Calu3 (cell line): ENCODE results near the gene PARVG. TPM values are rescaled to one million over a fixed set of nuclear protein-coding genes. Genes with fewer than 3 reads are reported as not detected.

Source experiments
- BruUV-seq: library from RNA; stranded (reverse); fragments of 400-500 nt; replicated peaks from 2 replicates; lab custom pipeline; 2021; lab: Mats Ljungman, UMichigan
- CTCF ChIA-PET: fragments of 300-600 bp; sonication (Branson Sonifier 250); formaldehyde crosslinking; loops from one replicate; lab custom pipeline; 2022; ENCODE audit warnings: antibody characterized with exemption; lab: Charles Lee
- DNase-seq: peaks from one replicate; pipeline ENCODE4 v3.0.0; 2022
- H3K27ac Mint-ChIP-seq: one replicate; pipeline ENCODE4 v1.8.0; 2022; ENCODE audit warnings: mixed read lengths; ENCODE audit not compliant: unreplicated experiment
- H3K27me3 Mint-ChIP-seq: one replicate; pipeline ENCODE4 v1.8.0; 2022; ENCODE audit warnings: mixed read lengths; ENCODE audit not compliant: unreplicated experiment
- H3K36me3 Mint-ChIP-seq: one replicate; pipeline ENCODE4 v1.8.0; 2022; ENCODE audit warnings: mild to moderate bottlenecking, moderate library complexity, mixed read lengths; ENCODE audit not compliant: insufficient read depth, unreplicated experiment
- H3K4me1 Mint-ChIP-seq: one replicate; pipeline ENCODE4 v1.8.0; 2022; ENCODE audit warnings: mild to moderate bottlenecking, low read depth, mixed read lengths; ENCODE audit not compliant: unreplicated experiment
- H3K4me3 Mint-ChIP-seq: one replicate; pipeline ENCODE4 v1.8.0; 2022; ENCODE audit warnings: mild to moderate bottlenecking, low read depth, moderate library complexity, mixed read lengths; ENCODE audit not compliant: unreplicated experiment
- H3K9me3 Mint-ChIP-seq: one replicate; pipeline ENCODE4 v1.8.0; 2022; ENCODE audit warnings: low read depth, mixed read lengths; ENCODE audit not compliant: unreplicated experiment
- CTCF ChIP-seq: fragments of 200-600 bp; IDR thresholded peaks from one replicate; pipeline ENCODE4 v1.8.0; 2022; ENCODE audit warnings: antibody characterized with exemption; ENCODE audit not compliant: unreplicated experiment
- intact Hi-C: fragments of 100-400 bp; cut with micrococcal nuclease; formaldehyde crosslinking; loops from one replicate; pipeline ENCODE4 v1.10.0; 2022; ENCODE audit not compliant: unreplicated experiment
- total RNA-seq: library from RNA; stranded (reverse); gene quantifications from 2 replicates; pipeline ENCODE4 v1.2.3, GENCODE V29; 2022

Gene PARVG
- total RNA-seq, 1 experiment from 2014 or later: not detected

DNA sequence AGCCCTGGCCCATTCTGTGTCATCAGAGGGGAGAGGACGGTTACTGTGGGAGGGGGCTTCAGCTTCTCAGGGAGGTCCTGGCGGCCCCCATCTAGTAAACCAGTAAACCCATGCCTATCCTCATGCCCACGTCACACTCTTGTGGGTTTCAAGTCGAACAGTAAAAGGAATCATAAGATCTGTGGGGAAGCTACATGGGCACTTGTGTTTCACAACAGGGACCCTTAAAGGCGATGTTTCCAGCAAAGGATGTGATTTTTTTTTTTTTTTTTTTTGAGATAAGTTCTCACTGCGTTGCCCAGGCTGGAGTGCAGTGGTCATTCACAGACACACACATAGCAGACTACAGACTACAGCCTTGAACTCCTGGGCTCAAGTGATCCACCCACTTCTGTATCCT, 9.2 kb upstream of the PARVG start:
- no TSS peak for BruUV-seq
- no peak for DNase-seq
- Mint-ChIP-seq H3K36me3 (no peaks in the 10 kb centered on the region), H3K4me1 (no peaks in the 10 kb centered on the region), H3K27me3 (peaks cover 9% of the 10 kb centered on the region), H3K27ac (no peak overlapping the region), H3K9me3 (no peaks in the 10 kb centered on the region), H3K4me3 (no peak overlapping the region)
- intact Hi-C loops: no loop called here
- TF ChIP-seq CTCF: no peak
- CTCF ChIA-PET: no interaction called here

DNA sequence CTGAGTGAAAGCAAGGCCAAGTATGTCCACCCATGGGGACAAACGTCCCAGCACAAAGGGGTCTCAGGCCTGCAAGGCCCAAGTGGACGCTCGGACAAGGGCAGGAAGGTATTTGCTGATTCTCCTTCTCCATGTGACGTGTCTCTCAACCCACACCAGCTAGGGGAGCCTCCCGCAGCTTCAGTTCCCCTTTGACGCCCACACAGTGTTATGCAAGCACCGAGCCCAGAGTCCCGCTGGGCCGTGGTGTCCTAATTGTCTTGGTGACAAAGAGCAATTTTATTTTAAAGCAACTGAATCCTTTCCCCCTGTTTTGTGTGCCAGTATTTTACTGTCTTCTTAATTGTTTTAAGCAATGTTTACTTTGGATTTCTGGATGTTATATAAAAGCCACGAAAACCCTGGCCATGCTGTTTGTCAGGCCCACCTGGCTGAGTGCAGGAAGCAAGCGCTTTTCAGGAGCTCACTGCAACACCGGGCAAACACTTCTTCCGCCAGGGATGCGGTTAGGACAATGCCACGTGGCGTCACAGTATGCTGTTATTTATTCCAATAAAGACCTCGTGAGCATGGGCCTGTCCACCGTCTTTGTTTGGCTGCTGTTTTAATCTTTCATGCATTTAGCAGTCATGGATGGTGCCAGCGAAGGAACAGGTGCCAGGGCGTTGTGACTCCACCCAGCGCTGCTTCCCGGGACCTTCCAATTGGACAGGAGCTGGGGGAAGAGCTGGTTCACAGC, 8.2 kb upstream of the PARVG start:
- CTCF ChIA-PET: no interaction called here
- Mint-ChIP-seq H3K9me3 (no peaks in the 10 kb centered on the region), H3K36me3 (no peaks in the 10 kb centered on the region), H3K4me1 (no peaks in the 10 kb centered on the region), H3K4me3 (no peak overlapping the region), H3K27me3 (peaks cover 19% of the 10 kb centered on the region), H3K27ac (no peak overlapping the region)
- TF ChIP-seq CTCF: no peak
- BruUV-seq: no TSS peak
- DNase-seq: no peak
- intact Hi-C loops: no loop called here

DNA sequence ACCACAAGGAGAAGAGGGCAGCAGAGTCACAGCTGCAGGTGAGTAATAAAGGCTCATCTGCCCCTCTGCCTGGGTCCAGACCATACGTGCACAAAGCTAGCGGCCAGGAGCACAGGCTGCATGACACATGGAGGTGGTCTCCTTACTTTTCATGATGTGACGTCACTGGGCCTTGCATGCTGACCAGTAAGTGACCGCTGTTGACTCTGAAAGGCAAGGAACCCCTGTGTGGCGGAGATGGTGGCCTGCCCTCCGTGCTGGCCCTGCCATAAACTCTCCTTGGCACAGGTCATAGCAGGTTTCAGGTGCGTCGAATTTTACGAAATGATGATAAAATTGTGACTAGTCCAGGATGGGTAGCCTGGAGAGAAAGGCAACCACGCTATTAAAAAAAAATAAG, 7.6 kb upstream of the PARVG start:
- Mint-ChIP-seq H3K36me3 (no peaks in the 10 kb centered on the region), H3K4me3 (no peak overlapping the region), H3K27me3 (peaks cover 25% of the 10 kb centered on the region), H3K4me1 (no peaks in the 10 kb centered on the region), H3K9me3 (no peaks in the 10 kb centered on the region), H3K27ac (no peak overlapping the region)
- intact Hi-C loops: no loop called here
- DNase-seq: no peak
- no peak for TF ChIP-seq CTCF
- no TSS peak for BruUV-seq
- CTCF ChIA-PET: no interaction called here

- Mint-ChIP-seq H3K4me1 (no peaks in the 10 kb centered on the region), H3K36me3 (no peaks in the 10 kb centered on the region), H3K27ac (no peak overlapping the region), H3K9me3 (no peaks in the 10 kb centered on the region), H3K4me3 (no peak overlapping the region), H3K27me3 (peaks cover 51% of the 10 kb centered on the region)
- DNase-seq: no peak
- TF ChIP-seq CTCF: no peak
- no TSS peak for BruUV-seq
- CTCF ChIA-PET: no interaction called here
- intact Hi-C loops: no loop called here
Observed at GRCh38 chr22:44175676-44176075, 5.0 kb upstream of the PARVG start.
